GM21737 (cell line): Measurements from ENCODE around the gene TAAR8.
"Not testable (repeated sequence)": the region's sequence is repeated elsewhere in the genome, so short reads cannot be mapped to it uniquely, and the experiment has no call there.

ENCODE experiments used
- ATAC-seq: cut with Tn5 transposase; IDR thresholded peaks from one replicate; pipeline ENCODE4 v1.9.1; 2021; ENCODE audit warnings: mild to moderate bottlenecking, moderate library complexity; ENCODE audit not compliant: unreplicated experiment

The TAAR8 gene, protein sequence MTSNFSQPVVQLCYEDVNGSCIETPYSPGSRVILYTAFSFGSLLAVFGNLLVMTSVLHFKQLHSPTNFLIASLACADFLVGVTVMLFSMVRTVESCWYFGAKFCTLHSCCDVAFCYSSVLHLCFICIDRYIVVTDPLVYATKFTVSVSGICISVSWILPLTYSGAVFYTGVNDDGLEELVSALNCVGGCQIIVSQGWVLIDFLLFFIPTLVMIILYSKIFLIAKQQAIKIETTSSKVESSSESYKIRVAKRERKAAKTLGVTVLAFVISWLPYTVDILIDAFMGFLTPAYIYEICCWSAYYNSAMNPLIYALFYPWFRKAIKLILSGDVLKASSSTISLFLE

GRCh38 chr6:132552372-132552771 lies at the start of gene TAAR8:
Gene TAAR8, plus strand, starts transcription at chr6:132552672. Its CDS starts 21 bp downstream, at chr6:132552693.
- ATAC-seq = no peak

DNA sequence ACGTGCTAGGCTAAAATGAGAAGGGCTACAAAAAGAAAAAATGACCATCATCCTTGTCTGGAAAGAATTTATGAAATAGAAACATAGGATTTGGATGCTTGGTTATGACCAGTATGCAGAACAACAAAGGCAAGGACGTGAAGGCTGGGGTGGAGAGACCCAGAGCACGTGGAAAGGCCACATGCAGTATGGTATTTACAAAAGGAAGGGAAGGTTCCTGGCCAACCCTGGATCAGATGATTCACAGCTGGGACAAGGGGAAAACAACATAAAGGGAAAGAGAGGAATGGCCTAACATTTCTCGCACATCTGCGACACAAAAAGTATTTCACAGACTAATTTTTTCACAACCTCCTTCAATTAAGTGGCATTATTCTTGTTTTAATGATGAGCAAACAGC lies 47.7 kb upstream of the TAAR8 start:
- ATAC-seq = no peak

- no peak for ATAC-seq
These were observed 47.3 kb upstream of the TAAR8 start for GRCh38 chr6:132505158-132505557.

DNA sequence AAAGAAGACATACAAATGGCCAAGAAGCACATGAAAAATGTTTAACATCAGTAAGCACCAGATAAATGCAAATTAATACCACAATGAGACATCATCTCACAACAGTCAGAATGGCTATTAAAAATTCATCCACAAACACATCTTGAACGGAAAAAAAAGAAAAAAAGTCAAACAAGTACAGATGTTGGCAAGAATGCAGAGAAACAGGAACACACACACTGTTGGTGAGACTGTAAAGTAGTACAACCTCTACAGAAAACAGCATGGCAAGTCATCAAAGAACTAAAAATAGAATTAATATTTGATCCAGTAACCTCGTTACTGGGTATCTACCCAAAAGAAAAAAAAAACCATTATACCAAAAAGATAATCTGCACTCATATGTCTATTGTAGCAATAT lies 46.0 kb upstream of the TAAR8 start:
- no peak for ATAC-seq

GRCh38 chr6:132506869-132507808 lies 45.3 kb upstream of the TAAR8 start:
- ATAC-seq = no peak

DNA sequence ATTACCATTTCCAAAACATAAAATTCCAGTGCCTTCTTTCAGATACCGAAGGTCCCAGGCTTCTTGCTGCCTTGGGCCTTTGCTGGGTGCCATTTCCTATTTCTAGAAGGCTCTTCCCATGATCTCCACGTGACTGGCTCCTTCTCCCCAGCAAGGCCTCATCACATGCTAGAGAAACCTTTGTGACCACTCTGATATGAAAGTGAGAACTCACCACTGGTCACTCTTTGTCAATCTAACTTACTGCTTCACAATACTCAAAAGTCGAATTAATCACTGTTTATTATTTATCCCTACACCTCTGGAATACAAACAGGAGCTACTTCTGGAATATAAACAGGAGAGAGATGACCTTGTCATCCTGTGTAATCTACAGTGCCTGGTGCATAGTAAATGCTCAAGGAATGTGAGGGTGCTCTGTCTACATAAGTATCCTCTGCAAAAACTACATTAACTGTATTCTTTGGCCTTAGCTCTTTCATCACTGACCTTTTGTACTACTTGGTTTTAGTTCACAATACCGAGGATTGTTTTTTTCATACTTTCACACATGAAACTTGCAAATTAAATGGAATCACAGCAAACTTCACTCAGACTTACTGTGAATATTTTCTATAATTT lies 41.2 kb upstream of the TAAR8 start:
- no peak for ATAC-seq

DNA sequence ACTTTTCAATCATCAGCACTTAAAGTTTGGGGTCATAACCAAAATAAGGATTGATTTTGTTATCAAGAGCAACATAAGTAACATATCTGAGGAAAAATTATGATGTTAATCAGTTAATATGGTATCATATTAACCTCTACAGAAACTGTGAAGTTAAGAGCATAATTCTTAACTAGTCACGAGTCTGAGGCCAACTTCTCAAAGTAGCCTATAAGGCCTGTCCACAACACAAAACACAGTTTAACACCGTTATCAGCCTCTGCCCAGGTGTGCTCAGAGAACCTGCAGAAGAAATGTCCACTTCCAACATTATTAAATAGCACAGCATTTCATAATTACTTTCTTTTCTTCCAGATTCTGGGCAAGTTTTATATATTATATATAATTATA lies 40.6 kb upstream of the TAAR8 start:
- no peak for ATAC-seq

DNA sequence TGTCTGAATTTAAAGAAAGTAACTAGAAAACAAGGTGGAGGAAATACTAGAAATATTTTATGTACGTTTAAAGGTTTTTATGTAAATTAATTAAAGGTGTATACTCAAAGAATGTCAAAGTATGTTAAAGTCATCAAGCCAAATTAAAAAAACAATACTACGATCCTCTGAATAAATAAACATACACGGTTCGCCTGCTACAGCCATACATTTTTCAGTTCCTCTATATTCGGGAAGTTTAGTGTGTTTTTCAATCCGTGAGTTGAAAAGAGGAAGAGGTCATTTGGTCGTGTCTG lies 40.2 kb upstream of the TAAR8 start:
- ATAC-seq = no peak

- peak; percentile 88 for ATAC-seq
These were observed 39.5 kb upstream of the TAAR8 start, which contains the start of gene STX7 for GRCh38 chr6:132512638-132513632. Gene STX7, minus strand, starts transcription at chr6:132513116. Its CDS starts 9,586 bp downstream, at chr6:132503530.

- ATAC-seq = no peak
These were observed 38.5 kb upstream of the TAAR8 start for GRCh38 chr6:132513831-132514545.

DNA sequence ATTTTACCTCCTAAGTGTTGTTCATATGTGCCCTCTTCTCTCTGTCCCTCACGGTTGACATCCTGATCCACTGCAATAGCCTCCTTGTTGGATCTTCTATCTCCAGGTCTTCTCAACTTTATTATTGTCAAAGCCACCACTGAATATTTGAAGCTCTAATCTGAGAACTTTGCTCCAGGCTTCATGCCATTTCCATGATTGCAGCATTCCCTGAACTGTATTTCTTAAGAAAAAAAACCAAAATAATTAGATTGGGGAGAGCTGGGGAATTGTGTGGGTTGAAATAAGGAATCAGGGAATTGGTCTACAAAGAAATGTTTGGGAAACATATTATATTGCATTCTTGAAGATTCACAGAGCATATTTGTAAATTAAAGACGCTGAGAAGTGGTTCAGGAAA lies 37.1 kb upstream of the TAAR8 start:
- ATAC-seq = no peak

GRCh38 chr6:132520953-132521352 lies 31.5 kb upstream of the TAAR8 start:
- no peak for ATAC-seq

GRCh38 chr6:132524646-132525045 lies 27.8 kb upstream of the TAAR8 start:
- ATAC-seq = no peak

DNA sequence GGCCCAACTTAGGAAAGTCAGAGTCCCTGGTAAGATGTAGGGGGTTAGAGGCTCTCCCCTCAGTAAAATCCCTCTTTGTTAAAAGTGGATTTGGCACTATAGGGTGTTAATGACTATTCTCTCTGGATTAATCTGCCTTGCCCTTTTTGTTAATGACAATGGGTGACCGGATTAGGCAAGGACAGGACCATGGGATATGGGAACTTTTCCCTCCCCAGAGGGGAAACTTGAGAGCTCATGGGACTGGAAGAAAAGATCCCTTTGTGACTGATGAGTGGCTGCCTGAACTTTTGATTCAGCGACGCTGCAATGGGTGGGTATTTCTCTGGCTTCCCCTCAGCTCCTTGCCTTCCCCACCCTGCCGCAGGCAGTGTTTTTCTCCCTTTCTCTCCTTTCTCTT lies 26.6 kb upstream of the TAAR8 start:
- ATAC-seq = no peak

- no peak for ATAC-seq
These were observed 26.0 kb upstream of the TAAR8 start for GRCh38 chr6:132526461-132526860.

DNA sequence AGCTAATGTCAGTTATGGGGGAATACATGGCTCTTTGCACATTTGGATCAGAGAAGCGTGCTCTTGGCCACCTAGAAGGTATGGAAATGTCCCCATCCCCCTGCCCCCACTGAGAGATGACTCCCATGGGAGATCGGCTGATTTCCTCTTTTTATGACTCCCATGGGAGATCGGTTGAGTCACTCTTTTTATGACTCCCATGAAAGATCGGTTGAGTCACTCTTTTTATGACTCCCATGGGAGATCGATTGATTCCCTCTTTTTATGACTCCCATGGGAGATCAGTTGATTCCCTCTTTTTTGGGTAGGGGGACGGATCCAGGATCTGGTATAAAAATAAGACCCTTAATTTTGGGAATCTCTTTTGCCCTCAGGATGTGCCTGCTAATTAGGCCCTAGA lies 24.7 kb upstream of the TAAR8 start:
- ATAC-seq = no peak

DNA sequence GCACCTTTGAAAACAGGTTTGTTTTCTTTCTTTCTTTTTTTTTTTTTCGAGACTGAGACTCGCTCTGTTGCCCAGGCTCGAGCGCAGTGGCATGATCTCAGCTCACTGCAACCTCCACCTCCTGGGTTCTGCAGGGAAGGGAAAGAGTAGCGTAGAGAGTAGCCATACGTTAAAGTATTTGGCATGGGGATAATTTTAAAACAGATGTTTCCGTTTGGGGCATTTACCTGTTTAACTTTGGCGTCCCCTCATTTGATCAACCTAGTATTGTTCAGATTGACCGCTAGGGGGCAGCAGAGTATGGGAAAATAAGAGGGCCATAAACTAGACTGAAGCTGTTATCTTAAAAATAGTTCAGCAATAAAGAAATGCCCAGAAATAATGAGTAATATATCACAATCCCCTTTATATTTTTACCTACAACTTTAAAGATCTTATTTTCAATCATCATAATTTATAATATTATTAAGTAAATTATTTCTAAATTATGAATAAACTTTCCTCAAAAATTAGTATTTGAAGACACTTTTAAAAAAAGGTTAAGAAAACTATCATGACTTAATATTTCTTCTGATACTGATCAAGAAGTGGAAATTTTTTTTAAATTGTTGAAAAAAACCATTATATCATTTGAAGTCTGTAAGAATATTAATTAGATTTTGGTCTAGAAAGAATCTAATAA lies 22.0 kb upstream of the TAAR8 start:
- ATAC-seq = peak; percentile 60

GRCh38 chr6:132534546-132534945 lies 17.9 kb upstream of the TAAR8 start:
- ATAC-seq = not testable (repeated sequence)

DNA sequence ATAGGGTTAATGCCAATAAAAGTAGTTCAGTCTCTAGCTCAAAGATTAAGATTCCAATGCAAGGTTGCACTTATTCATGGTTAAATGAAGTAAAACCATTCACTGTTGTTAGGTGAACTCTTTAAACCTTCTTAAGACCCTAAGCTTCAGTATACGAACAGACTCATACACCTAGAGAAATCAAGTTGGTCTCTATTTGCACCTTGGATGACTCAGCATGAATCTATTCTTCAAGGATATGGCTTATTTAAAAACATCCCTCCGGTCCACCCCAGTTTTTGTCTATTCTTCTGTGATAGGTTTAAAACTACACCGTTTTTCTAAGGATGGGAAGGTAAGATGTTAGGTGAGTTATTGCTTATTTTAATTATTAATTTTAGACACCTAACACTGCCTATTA lies 15.3 kb upstream of the TAAR8 start:
- ATAC-seq = no peak
